AG09319 (cell line): ENCODE results near the gene TSSK3.

Experiments
- DNase-seq: peaks from one replicate; pipeline ENCODE4 v3.0.0-alpha.2; 2010; ENCODE audit warnings: low read depth; ENCODE audit errors: extremely low read depth
- TF ChIP-seq, protein P1 (sequence below): IDR thresholded peaks from 2 replicates; pipeline ENCODE4 v1.5.1; 2011; ENCODE audit warnings: low read depth, mild to moderate bottlenecking, inconsistent platforms, low read length, moderate library complexity

TSSK3 gene, protein sequence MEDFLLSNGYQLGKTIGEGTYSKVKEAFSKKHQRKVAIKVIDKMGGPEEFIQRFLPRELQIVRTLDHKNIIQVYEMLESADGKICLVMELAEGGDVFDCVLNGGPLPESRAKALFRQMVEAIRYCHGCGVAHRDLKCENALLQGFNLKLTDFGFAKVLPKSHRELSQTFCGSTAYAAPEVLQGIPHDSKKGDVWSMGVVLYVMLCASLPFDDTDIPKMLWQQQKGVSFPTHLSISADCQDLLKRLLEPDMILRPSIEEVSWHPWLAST

DNA sequence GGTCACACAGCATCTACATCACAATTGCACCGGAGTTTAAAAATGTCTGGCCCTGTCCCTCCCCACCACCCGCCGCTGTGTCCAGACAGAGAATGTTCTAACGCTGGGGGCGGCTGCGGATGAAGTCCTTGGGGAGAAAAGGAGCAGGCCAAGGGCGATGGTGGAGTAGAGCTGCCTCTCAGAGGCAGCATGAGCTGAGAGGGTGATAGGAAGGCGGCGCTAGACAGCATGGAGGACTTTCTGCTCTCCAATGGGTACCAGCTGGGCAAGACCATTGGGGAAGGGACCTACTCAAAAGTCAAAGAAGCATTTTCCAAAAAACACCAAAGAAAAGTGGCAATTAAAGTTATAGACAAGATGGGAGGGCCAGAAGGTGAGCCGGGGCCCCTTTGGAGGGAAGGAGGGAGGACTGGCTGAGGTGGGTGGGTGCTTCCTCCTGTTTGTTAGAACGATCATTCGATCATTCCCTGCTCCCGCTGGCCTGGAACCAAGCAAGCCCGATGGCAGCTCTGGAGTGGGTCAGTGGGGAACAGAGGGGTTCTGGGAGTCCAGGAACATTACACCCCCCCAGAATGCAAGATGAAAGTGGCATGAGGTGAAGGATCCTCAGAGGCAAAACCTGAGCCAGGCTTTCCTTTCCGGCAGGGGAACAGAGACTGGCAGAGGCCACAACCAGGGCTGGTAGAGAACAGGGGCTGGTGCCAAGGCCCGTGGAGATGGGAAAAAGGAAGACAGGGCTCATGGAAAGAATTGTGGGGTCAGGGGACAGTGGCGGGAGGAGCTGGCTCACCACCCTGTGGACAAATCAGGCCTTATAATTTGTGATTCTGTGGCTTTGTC, at the start of gene TSSK3, which contains the start of gene FAM229A:
Gene TSSK3, plus strand, starts transcription at position 66 of the 840 bp plus-strand sequence. Its CDS starts 163 bp downstream, at position 229.
Gene FAM229A, minus strand, starts transcription at position 12 of the 840 bp plus-strand sequence. CDS start 394 bp downstream, outside the sequence.
- DNase-seq, result no peak
- TF ChIP-seq, protein P1, sequence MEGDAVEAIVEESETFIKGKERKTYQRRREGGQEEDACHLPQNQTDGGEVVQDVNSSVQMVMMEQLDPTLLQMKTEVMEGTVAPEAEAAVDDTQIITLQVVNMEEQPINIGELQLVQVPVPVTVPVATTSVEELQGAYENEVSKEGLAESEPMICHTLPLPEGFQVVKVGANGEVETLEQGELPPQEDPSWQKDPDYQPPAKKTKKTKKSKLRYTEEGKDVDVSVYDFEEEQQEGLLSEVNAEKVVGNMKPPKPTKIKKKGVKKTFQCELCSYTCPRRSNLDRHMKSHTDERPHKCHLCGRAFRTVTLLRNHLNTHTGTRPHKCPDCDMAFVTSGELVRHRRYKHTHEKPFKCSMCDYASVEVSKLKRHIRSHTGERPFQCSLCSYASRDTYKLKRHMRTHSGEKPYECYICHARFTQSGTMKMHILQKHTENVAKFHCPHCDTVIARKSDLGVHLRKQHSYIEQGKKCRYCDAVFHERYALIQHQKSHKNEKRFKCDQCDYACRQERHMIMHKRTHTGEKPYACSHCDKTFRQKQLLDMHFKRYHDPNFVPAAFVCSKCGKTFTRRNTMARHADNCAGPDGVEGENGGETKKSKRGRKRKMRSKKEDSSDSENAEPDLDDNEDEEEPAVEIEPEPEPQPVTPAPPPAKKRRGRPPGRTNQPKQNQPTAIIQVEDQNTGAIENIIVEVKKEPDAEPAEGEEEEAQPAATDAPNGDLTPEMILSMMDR, result no peak

DNA sequence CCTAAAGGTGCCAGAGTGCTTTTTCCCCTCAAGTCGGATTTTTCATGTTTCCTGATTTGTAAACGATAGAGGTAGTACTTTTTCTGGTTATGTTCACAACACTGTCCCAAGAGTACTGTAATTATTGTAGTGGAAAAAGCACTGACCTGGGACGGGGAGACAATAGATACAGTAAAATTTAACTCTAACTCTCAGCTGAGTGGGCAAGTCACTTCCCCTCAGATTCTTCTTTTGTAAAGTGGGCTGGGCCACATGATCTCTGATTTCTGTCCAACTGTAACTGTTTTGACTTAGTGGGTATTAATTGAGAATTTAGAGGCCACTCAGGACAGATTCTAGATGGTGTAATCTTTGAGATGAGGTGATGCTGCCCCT, 45.4 kb upstream of the TSSK3 start:
- TF ChIP-seq, protein P1, result no peak
- DNase-seq, result no peak

DNA sequence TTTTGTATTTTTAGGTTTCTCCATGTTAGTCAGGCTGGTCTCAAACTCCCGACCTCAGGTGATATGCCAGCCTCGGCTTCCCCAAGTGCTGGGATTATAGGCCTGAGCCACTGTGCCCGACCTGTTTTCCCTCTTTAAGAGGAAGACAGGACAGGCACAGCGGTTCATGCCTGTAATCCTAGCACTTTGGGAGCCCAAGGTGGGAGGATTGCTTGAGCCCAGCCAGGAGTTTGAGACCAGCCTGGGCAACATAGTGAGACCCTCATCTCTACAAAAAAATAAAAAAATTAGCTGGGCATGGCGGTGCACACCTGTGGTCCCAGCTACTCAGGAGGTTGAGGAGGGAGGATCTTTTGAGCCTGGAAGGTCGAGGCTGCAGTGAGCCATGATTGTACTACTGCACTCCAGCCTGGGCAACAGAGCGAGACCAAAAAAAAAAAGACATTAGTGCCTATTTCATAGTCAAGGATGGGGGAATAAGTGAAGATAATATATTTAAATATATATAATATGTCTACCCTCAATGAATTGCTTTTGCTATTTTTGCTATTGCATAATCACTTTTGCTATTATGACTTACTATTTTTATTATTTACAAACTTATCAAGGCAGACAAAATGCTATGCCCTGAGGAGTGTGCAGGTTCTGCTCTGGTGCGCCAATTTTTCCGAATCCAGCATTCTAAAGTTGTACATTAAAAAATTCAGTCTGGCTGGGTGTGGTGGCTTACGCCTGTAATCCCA, 44.0 kb upstream of the TSSK3 start:
- no peak for DNase-seq
- TF ChIP-seq, protein P1, result no peak

DNA sequence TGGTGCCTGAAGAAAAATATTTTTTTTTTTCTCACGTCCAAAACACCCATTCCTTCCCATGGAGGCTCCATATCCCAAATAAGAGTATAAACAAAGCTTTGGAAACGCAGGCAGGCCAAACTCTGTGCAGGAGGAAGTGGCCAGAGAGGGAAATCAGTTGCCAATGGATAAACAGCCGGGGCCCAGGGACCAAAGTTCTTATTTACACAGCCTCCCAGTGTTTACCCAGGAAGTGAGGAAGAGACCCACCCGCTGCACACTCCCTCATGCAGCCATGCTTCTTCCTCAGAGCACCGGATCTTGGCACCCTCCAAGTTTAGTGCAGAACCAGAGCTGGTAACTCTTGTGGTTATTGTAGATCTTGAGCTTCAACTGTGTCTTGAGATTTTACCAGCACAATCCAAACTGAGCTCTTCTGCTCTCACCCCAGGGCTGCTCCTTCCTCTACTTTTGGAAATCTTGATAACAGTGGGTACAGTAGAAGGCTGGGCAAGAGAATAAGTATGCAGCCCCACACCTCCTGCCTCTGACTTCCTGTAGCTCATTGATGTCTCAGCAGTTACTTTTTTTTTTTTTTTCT, 40.5 kb upstream of the TSSK3 start:
- DNase-seq, result no peak
- TF ChIP-seq, protein P1, result no peak

DNA sequence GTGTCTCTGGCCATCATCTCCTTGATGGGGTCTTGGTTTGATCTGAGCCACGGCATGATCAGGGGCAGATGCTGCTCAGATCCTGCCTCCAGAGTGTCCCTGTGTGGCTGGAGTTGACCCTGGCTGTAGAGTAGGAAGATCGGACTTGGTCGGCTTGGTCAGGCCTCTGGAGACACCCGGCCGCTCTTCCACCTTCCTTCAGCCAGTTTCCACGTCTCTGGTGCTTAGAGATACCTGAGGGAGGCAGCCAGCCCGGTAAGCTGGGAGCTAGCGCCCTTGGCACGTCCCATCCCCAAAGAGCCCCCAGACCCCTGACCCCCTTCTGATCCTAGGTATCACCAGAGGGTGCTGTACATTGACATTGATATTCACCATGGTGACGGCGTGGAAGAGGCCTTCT, 35.1 kb upstream of the TSSK3 start:
- TF ChIP-seq, protein P1, result no peak
- no peak for DNase-seq

DNA sequence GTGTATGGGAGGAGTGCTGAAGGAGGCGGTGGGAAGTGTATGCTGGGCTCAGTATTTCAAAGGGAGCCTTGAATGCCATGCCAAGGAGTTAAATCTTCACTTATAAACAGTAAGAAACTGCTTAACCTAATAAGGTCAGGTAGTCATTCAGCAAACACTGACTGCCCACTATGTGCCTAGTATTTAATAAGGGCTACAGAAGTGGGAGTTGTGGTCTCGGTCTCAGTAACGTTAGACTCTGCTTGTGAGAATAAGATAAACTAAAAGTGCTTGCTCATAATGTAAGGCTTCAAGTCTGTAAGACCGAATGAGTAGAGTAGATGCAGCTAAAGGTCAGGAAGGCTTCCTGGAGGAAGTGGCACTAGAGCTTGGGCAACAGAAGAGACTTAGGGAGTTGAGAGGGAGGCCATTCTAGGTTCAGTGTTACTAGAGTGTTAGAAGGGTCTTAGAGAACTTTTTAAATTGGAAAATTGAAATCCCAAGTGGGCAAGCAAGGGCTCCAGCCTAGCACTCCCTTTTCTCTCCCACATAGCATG, 32.3 kb upstream of the TSSK3 start:
- TF ChIP-seq, protein P1, result no peak
- DNase-seq, result no peak
